Stimulated activated CD8-positive, alpha-beta memory T cell treated with anti-CD3 and anti-CD28 coated beads, Interleukin-4, amount 100 ng/mL, for 1 hour (primary cell): ENCODE results near the gene SIPA1.
A peak's percentile ranks its signal among the peaks of the same experiment; 100 is the strongest.
"Not testable (repeated sequence)": the region's sequence is repeated elsewhere in the genome, so short reads cannot be mapped to it uniquely, and the experiment has no call there.

Experiments
- DNase-seq, 2 donors: peaks; one replicate each; pipeline ENCODE4 v3.0.0-alpha.2; 2020; ENCODE audit warnings: low read depth in 2 of 2, low spot score in 1 of 2

Gene SIPA1

GRCh38 chr11:65658174-65659021 is 20.5 kb downstream of the SIPA1 start:
- DNase-seq: no peak

- DNase-seq: no peak
Observed at GRCh38 chr11:65660038-65660437, 22.1 kb downstream of the SIPA1 start.

- not testable (repeated sequence) for DNase-seq
Observed at GRCh38 chr11:65660908-65661307, 23.0 kb downstream of the SIPA1 start.

GRCh38 chr11:65661599-65662246 is 23.8 kb downstream of the SIPA1 start:
- DNase-seq: no peak

- no peak for DNase-seq
Observed at GRCh38 chr11:65662247-65662798, 24.4 kb downstream of the SIPA1 start.

- peak; percentile 74 to 80 for DNase-seq
Observed at GRCh38 chr11:65662799-65663638, 25.1 kb downstream of the SIPA1 start, which contains the start of gene RELA. Gene RELA (minus strand): TSS chr11:65662916. CDS start chr11:65662832, 84 bp downstream.

- DNase-seq: no peak
Observed at GRCh38 chr11:65663639-65664200, 25.8 kb downstream of the SIPA1 start.

GRCh38 chr11:65672180-65672860 is 34.4 kb downstream of the SIPA1 start:
- no peak for DNase-seq

- no peak for DNase-seq
Observed at GRCh38 chr11:65672982-65673381, 35.1 kb downstream of the SIPA1 start.

- DNase-seq: no peak
Observed at GRCh38 chr11:65680192-65680743, 42.4 kb downstream of the SIPA1 start.

GRCh38 chr11:65683480-65683879 is 45.6 kb downstream of the SIPA1 start:
- DNase-seq: not testable (repeated sequence)

GRCh38 chr11:65685981-65686380 is 48.1 kb downstream of the SIPA1 start:
- DNase-seq: no peak

- not testable (repeated sequence) for DNase-seq
Observed at GRCh38 chr11:65691847-65692246, 53.9 kb downstream of the SIPA1 start.

- DNase-seq: no peak
Observed at GRCh38 chr11:65692367-65692766, 54.5 kb downstream of the SIPA1 start.

GRCh38 chr11:65695459-65696241 is 57.7 kb downstream of the SIPA1 start:
- DNase-seq: no peak

GRCh38 chr11:65696802-65697552 is 59.1 kb downstream of the SIPA1 start:
- DNase-seq: no peak

- no peak for DNase-seq
Observed at GRCh38 chr11:65698205-65698604, 60.3 kb downstream of the SIPA1 start.

GRCh38 chr11:65699306-65699705 is 61.4 kb downstream of the SIPA1 start:
- no peak for DNase-seq
